Measurements from ENCODE around the gene KDM3B. TPM values are rescaled to one million over a fixed set of nuclear protein-coding genes. Genes with fewer than 3 reads are reported as not detected.
"Not testable (repeated sequence)": the region's sequence is repeated elsewhere in the genome, so short reads cannot be mapped to it uniquely, and the experiment has no call there.

KDM3B gene, protein sequence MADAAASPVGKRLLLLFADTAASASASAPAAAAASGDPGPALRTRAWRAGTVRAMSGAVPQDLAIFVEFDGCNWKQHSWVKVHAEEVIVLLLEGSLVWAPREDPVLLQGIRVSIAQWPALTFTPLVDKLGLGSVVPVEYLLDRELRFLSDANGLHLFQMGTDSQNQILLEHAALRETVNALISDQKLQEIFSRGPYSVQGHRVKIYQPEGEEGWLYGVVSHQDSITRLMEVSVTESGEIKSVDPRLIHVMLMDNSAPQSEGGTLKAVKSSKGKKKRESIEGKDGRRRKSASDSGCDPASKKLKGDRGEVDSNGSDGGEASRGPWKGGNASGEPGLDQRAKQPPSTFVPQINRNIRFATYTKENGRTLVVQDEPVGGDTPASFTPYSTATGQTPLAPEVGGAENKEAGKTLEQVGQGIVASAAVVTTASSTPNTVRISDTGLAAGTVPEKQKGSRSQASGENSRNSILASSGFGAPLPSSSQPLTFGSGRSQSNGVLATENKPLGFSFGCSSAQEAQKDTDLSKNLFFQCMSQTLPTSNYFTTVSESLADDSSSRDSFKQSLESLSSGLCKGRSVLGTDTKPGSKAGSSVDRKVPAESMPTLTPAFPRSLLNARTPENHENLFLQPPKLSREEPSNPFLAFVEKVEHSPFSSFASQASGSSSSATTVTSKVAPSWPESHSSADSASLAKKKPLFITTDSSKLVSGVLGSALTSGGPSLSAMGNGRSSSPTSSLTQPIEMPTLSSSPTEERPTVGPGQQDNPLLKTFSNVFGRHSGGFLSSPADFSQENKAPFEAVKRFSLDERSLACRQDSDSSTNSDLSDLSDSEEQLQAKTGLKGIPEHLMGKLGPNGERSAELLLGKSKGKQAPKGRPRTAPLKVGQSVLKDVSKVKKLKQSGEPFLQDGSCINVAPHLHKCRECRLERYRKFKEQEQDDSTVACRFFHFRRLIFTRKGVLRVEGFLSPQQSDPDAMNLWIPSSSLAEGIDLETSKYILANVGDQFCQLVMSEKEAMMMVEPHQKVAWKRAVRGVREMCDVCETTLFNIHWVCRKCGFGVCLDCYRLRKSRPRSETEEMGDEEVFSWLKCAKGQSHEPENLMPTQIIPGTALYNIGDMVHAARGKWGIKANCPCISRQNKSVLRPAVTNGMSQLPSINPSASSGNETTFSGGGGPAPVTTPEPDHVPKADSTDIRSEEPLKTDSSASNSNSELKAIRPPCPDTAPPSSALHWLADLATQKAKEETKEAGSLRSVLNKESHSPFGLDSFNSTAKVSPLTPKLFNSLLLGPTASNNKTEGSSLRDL (N-terminal part only)
- total RNA-seq: 10 to 100 TPM; 38.8 to 39.4 TPM

DNA sequence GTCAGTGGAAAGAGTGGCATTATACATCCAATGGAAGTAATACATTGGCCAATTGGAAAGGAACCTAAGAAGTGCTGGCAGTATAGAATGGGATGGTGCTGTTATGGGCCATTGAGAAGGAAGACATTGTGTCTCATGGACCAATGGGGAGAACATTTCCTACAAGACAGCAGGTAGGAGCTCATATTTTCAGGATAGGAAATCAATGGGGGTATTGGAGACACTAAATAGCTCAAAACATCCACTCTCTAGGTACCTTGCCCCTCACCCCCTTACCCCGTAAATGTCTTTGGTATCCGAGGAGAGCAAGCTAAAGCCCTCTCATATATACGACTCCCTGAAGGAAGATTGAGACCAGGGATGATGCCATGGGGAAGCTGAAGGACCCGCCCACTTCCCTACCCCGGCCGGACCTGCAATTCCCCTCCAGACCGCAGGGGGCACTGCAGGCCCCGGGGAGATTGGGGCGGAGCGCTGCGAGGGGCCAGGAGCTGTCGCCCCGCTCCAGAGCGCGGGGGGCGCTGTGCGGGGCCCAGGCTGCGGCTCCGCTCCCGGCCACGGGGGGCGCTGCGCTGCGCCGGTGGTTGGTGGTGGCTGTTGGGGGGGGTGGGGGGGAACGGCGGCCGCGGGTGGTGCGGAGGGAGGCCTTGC lies at the start of gene KDM3B:
KDM3B (plus strand) TSS at position 615 of the 651 bp plus-strand sequence. CDS start 111 bp downstream, outside the sequence.
- CTCF ChIA-PET: interaction anchor here (0.5 to 5.8 kb wide), 27 partner anchors 12 to 1011 kb away, joined by 3 to 98 read pairs (median 4); partner anchors contain the start of genes BRD8, CDC23, CDC25C and ETF1
- POLR2A ChIA-PET: interaction anchor here (0.5 to 1.4 kb wide), 3 partner anchors 13 to 205 kb away, joined by 3 to 14 read pairs (median 4); partner anchors contain the start of gene FAM53C

GRCh38 chr5:138303372-138303771 lies 49.1 kb upstream of the KDM3B start:
- ChIA-PET CTCF (no interaction called here), POLR2A (no interaction called here)

DNA sequence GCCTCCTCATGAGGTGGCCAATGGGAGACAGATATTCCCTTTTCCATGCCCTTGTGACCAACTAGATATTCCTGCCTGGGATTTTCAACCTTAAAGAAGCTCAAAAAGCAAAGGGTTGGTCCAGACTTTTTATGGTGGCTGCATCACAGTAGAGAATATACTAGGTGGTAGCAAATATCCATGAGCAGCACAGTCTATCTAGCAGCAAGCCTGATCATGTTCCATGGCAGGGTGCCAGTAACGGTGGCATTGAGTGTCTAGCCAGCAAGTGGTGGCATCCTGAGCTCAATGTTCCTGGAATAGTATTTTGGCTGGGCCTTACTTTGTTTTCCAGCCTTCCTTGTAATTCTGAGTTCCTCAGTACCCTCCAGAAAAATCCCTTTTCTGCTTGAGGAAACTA lies 46.7 kb upstream of the KDM3B start:
- CTCF ChIA-PET: no interaction called here
- POLR2A ChIA-PET: no interaction called here

GRCh38 chr5:138315751-138316278 lies 36.7 kb upstream of the KDM3B start:
- ChIA-PET POLR2A (interaction anchor here (0.5 kb wide), 1 partner anchor 60 kb away, joined by 4 read pairs; no protein-coding TSS in a partner anchor), CTCF (no interaction called here)

DNA sequence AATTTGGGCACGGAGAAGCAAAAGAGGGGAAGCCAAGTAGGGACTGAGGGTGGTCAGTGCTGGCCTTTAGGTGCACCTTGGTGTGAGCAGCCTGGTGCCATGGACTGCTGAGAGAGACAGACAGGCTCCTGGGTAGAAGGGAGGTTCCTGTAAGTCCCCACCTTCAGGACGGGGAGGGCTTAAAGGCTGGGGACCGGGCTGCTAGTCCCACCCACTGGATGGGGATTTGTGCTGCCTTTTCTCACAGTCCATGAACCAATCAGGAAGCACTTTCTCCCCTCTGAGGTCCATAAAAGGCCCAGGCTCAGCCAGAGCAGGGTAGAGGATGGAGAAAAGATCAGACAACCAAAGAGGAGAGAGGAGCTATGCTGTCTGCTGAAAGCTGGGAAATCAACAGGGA lies 36.1 kb upstream of the KDM3B start:
- POLR2A ChIA-PET: no interaction called here
- CTCF ChIA-PET: no interaction called here

DNA sequence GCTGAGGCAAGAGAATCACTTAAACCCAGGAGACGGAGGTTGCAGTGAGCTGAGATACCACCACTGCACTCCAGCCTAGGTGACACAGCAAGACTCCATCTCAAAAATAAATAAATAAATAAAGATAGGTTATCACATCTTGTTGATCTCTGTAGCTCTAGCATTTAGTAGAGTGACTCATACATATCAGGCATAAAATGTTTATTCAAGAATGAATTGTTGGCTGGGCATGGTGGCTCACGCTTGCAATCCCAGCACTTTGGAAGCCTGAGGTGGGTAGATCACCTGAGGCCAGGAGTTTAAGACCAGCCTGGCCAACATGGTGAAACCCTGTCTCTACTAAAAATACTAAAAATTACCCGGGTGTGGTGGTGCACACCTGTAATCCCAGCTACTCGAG lies 34.3 kb upstream of the KDM3B start:
- CTCF ChIA-PET, POLR2A ChIA-PET: not testable (repeated sequence)

DNA sequence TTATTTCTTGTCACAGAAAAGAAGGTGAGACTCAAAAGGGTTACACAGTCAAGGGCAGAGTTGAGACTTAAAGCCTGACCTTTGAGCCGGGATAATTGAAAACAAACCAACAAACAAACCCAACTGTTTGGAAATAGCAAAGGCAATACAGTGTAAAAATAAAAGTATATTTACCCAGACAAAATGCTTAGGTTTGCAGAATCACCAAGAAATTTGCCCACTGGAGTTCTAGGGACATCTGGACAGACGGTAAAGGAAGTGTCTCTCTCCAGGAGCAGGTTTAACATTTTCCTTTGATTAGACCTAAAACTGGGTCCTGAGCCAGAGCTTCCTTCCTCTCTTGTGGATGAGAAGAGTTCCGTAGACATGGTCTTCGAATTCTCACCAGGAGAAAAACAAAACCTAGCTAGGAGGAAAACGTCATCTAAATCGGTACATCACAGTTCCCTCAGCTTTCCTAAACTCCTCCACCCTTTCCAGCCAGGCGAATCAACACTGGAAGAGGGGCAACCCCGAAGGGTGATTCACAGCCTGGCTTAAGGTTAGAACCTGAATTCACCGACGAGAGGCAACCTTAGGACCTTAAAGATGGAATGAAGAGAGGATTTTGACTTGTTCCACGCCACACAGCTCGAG lies 21.6 kb upstream of the KDM3B start:
- ChIA-PET CTCF (interaction anchor here (1.3 to 2.8 kb wide), 2 partner anchors 22 to 152 kb away, joined by 3 to 25 read pairs; partner anchors contain the start of genes KDM3B and KIF20A), POLR2A (interaction anchor here (1.2 kb wide), 1 partner anchor 212 kb away, joined by 3 read pairs; the partner anchor contains the start of gene ETF1)

- POLR2A ChIA-PET: interaction anchor here (1.2 kb wide), 1 partner anchor 211 kb away, joined by 3 read pairs; the partner anchor contains the start of gene ETF1
- CTCF ChIA-PET: interaction anchor here (1.3 to 2.8 kb wide), 2 partner anchors 21 to 153 kb away, joined by 3 to 25 read pairs; partner anchors contain the start of genes KDM3B and KIF20A
These were observed 20.8 kb upstream of the KDM3B start, which contains the start of gene CDC25C for GRCh38 chr5:138331449-138332368. CDC25C (minus strand) TSS chr5:138331804; CDS start chr5:138331180, 624 bp downstream.

DNA sequence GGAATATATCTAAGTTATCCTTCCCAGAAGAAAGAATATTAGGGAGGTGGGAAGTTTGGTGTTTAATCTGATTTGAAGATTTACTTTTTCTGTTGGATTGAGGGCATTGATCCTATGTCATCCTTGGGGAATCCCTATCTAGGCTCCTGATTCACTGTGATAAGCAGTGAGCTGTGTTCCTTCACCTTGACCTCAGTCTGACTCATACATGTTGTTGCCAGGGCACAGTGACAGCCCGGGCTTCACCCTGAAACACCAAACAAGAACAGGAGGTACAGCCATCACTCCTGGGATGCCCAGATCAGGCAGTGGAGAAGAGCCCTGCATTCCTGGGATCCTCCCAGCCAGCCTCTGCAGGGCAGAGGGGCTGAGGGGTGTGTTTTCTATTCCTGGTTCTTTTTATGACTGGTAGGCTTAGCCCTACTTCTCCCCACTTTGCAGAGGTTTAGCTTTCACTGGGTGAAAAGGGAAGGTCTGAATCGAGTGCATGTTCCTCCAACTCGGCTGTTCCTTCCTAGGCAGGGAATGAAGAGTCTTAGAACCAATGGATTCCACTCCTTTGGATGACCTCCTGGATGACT lies 17.5 kb upstream of the KDM3B start:
- ChIA-PET POLR2A (no interaction called here), CTCF (interaction anchor here (10.2 kb wide), 1 partner anchor 18 kb away, joined by 98 read pairs; the partner anchor contains the start of gene KDM3B)

DNA sequence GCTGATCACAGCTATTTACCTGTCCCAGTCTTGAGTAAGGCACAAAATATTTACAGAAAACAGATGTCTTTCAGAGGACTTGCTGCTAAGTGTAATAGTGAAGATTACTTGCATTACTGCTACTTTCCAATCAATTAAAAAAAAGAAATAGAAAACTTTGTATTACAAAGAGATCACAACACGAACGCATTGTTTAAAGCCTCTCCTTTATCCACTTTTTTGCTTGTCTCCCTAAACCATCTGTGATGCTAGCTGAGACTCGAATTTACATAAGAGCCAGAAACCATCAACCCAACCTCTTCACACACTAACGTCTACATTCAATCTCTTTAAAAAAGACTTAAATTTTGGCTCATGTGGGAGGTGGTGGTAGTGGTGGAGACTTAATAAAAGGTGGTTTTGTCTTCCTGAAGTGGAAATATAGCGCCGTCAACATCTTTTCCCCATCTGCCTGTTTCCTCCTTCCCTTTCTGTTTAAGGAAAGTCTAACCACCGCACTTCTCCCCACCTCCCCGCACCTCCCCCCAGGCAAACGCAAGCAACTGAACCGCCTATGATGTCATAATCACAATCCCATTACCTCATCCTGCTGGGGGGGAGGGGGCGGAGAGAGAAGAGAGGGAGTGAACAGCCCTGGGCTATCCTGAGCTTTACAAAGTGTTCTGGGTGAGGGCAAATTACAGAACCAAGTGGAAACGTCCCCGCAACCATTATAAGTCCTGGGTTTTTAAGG lies 15.4 kb upstream of the KDM3B start:
- CTCF ChIA-PET: interaction anchor here (1.2 to 10.2 kb wide), 2 partner anchors 15 to 128 kb away, joined by 4 to 98 read pairs; partner anchors contain the start of genes EGR1 and KDM3B

DNA sequence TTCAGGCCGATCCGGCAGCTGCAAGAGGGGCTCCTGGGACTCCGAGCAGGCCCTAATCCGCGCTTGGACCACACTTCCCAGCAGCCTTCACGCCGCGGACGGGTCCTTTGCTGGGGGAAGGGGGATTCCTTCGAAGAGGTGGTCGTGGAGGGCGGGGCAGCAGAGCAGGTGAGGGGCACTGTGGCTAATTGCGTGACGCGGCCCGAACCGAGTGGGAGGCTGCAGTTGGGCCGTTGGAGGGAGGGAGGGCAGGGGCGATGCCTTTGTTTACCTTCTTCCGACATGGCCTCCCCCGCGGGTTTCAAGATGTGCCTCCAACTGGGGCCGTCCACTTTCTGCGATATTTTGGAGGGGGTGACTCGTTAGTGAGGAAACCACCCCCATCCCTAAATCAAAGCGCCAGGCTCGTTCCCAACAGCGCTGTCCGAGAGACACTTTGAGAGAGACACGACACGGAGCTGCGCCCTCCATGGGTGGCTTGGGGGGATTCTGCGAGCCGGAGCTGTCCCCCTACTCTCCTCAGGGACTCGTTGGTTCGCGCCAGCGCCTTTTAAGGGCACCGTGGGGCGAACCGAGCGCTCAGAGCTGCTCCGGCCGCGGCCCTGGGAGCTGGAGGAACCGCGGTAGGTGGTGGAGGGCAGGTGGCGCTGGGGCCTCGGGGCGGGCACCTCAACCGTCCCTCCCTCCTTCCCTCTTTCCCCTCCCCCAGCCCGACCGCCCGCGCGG lies 14.6 kb upstream of the KDM3B start, which contains the start of gene FAM53C:
FAM53C (plus strand) TSS at position 582 of the 726 bp plus-strand sequence. CDS start 3,070 bp downstream, outside the sequence.
- POLR2A ChIA-PET: interaction anchor here (0.8 to 1.7 kb wide), 5 partner anchors 14 to 205 kb away, joined by 3 to 14 read pairs (median 5); partner anchors contain the start of genes ETF1, KDM3B and REEP2

More for the DNA sequence above, 15.4 kb upstream of the KDM3B start:
- POLR2A ChIA-PET: interaction anchor here (1.0 to 1.7 kb wide), 3 partner anchors 15 to 17 kb away, joined by 3 to 14 read pairs (median 5); partner anchors contain the start of gene KDM3B

DNA sequence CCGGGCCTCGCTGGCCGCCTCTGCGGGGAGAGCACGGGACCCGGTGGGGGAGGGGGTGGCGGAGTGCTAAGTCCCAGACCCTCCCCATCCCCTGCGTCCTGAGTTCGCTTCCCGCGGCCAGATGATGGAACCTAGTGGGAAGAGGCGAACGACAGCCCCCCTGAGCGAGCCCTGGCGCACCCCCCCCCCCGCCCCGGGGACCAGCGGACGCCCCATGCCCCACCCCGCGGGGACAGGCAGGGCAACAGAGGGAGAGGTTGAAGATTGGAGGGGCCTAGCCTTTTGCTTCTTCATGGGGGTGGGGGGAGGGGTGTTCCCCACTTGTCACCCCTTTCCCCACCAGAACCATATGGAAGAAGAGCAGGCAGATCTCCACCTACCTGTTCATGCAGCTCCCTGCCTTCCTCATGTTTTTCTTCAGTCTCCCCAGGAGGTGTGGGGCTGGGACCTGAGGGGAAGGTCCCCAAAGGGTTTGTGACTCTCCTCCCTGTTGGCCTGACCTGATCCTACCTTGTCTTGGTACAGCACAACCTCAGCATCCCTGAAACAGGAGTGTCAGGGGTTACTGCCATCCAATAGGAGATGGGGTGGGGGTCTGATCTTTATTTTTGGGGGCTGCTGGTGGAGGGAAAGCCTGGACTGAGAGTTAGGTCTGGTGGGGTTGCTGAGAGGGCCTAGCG lies 13.9 kb upstream of the KDM3B start:
- POLR2A ChIA-PET: interaction anchor here (0.8 to 1.7 kb wide), 5 partner anchors 14 to 204 kb away, joined by 3 to 14 read pairs (median 5); partner anchors contain the start of genes ETF1, KDM3B and REEP2
- CTCF ChIA-PET: interaction anchor here (0.6 to 10.2 kb wide), 3 partner anchors 14 to 127 kb away, joined by 3 to 98 read pairs (median 4); partner anchors contain the start of genes EGR1 and KDM3B

More for the DNA sequence above, 14.6 kb upstream of the KDM3B start, which contains the start of gene FAM53C:
- CTCF ChIA-PET: interaction anchor here (0.6 to 10.2 kb wide), 3 partner anchors 15 to 127 kb away, joined by 3 to 98 read pairs (median 4); partner anchors contain the start of genes EGR1 and KDM3B

DNA sequence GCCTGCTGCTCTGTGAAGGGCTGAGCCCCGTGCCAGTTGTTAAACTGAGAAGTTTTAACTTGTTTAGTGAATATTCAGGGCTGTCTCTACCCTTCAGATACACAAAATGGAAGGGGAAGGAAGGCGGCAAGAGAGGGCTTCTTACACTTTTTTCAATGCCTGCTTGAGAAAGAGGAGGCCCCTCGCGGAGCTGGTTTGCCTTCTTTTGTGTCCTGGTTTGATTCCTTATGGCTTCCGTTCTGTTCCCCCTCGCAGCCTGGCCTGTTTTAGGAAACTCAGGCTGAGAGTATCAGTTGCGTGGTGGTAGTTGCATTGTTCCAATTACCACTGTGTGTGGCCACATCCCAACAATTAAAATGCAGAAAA lies 13.4 kb upstream of the KDM3B start:
- ChIA-PET CTCF (interaction anchor here (10.2 kb wide), 1 partner anchor 13 kb away, joined by 98 read pairs; the partner anchor contains the start of gene KDM3B), POLR2A (interaction anchor here (1.0 to 1.6 kb wide), 3 partner anchors 13 to 204 kb away, joined by 3 to 7 read pairs (median 4); partner anchors contain the start of gene ETF1)
